Right lobe of liver (tissue), 4 donors: ENCODE results near the gene TPRN.
A peak's percentile ranks its signal among the peaks of the same experiment; 100 is the strongest.

Experiments used
- CTCF ChIP-seq, 4 donors: fragments of 200-600 bp in 3 of 4; fragments of 450-650 bp in 1 of 4; IDR thresholded peaks; one replicate each; pipeline versions ENCODE4 v1.5.1 to v1.8.0; 2016 to 2022; ENCODE audit warnings: antibody characterized with exemption in 4 of 4, mild to moderate bottlenecking in 2 of 4
- POLR2A ChIP-seq: fragments of 450-650 bp; IDR thresholded peaks from one replicate; pipeline ENCODE4 v1.6.1; 2017; ENCODE audit warnings: antibody characterized with exemption, mild to moderate bottlenecking
- donor health status: DM: no; HTN: no; CAD: no.
- donor health status: DM: no; HTN: no; CAD: no.
- donor health status: DM: no; HTN: yes; CAD: no.

DNA sequence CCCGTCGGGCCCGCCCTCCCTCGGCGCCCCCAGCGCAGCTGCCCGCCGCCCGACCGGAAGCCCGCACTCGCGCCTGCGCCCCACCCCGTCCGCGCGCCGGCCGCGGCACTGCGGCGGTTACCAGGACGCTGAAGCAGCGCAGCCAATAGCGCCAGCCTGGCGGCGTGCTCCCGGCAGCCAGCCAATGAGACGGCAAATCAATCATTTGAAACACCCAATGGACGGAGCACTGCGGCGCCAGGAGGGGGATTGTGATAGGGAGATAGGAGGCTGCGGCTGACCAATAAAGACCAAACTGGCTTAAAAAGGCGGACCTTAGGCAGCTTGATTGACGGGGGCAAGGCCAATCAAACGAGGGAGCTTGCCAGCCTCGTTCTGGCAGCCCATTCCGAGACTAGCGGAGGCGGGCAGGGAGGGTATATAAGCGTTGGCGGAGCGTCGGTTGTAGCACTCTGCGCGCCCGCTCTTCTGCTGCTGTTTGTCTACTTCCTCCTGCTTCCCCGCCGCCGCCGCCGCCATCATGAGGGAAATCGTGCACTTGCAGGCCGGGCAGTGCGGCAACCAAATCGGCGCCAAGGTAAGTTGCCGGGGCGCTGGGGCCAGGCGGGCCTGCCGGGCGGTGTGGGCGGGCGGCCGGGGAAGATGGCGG lies 40.4 kb upstream of the TPRN start, which contains the start of gene TUBB4B:
- TF ChIP-seq CTCF (IDR thresholded peaks at IDR 0.05) (no peak), POLR2A (peak; percentile 100)
